ENCODE data around the gene UBE2Z. TPM values are rescaled to one million over a fixed set of nuclear protein-coding genes. Genes with fewer than 3 reads are reported as not detected.

The UBE2Z gene
- total and polyA plus RNA-seq, 2 of the 8 experiments (the other 6 are each of a cell fraction or from before 2014, with no cell fraction given) = 73.4 to 75.9 TPM

GRCh38 chr17:48905987-48906515, 2.2 kb upstream of the UBE2Z start:
- no peak overlapping the region for H2BK15ac ChIP-seq (ENCODE audit: low read length)
- H3K4me3 ChIP-seq (ENCODE audit: extremely low read depth in 1 of 4, insufficient read depth in 2 of 4, low read depth in 3 of 4, low read length in 4 of 4) = no peak overlapping the region
- peaks cover 0 to 14% (median 2%) of the 10 kb centered on the region in 4 experiments; a peak in 5 of 8 replicates for H3K36me3 ChIP-seq (ENCODE audit: control insufficient read depth in 2 of 4, insufficient read depth in 4 of 4, low read length in 3 of 4)
- peaks cover 9% of the 10 kb centered on the region; the same call in 1 of the 2 replicates for H3K79me1 ChIP-seq (ENCODE audit: low read depth, low read length)
- H2BK12ac ChIP-seq (ENCODE audit: low read depth, low read length) = no peak overlapping the region
- ChIA-PET CTCF (ENCODE audit: partially characterized antibody) (interaction anchor here (0.7 to 1.3 kb wide), 2 partner anchors 46 to 269 kb away, joined by 3 read pairs; no protein-coding TSS in a partner anchor), POLR2A (ENCODE audit: partially characterized antibody) (interaction anchor here (0.7 to 8.2 kb wide), 7 partner anchors 10 to 126 kb away, joined by 3 to 93 read pairs (median 4); partner anchors contain the start of gene ATP5MC1)
- no peak overlapping the region for H2BK120ac ChIP-seq (replicated peaks; ENCODE audit: low read depth, low read length)
- no peak overlapping the region for H4K8ac ChIP-seq (ENCODE audit: extremely low read depth, insufficient read depth, low read length)
- no peak overlapping the region for H4K91ac ChIP-seq (replicated peaks; ENCODE audit: insufficient read length, low read length)
- no peak overlapping the region for H2AFZ ChIP-seq (ENCODE audit: low read length)
- no peak overlapping the region for H3K27ac ChIP-seq (ENCODE audit: low read depth, low read length)
- H4K5ac ChIP-seq (ENCODE audit: insufficient read length, low read depth, low read length) = no peak overlapping the region
- no peak overlapping the region for H2BK20ac ChIP-seq (ENCODE audit: low read length)
- no peak overlapping the region for H3K4ac ChIP-seq (replicated peaks; ENCODE audit: insufficient read length, low read depth, low read length)
- 96% methylated on average over 9 of the region's 9 CpGs; no CpG with 5 or more reads in 1 of the 2 experiments for WGBS, 2 experiments (ENCODE audit: extremely low coverage in 1 of 2, insufficient coverage in 1 of 2, insufficient read length in 1 of 2, insufficient replicate concordance in 2 of 2, low coverage in 1 of 2, low lambda C conversion rate in 2 of 2, missing lambda C conversion rate in 1 of 2)
- H2AK5ac ChIP-seq (ENCODE audit: low read depth, low read length) = no peak overlapping the region
- no peak overlapping the region for H3K4me2 ChIP-seq (ENCODE audit: insufficient read depth in 1 of 2, low read depth in 2 of 2, low read length in 2 of 2)
- no peak overlapping the region for H3K56ac ChIP-seq (replicated peaks; ENCODE audit: insufficient read length, low read depth, low read length)
- H4K20me1 ChIP-seq (replicated peaks in 1 of 2; ENCODE audit: control insufficient read depth in 1 of 2, insufficient read depth in 2 of 2, low read length in 2 of 2) = peaks cover 7 to 14% of the 10 kb centered on the region in 2 experiments
- H3K23ac ChIP-seq (ENCODE audit: insufficient read length) = no peak overlapping the region
- no peak overlapping the region for H3K9ac ChIP-seq (replicated peaks in 1 of 4; ENCODE audit: extremely low read depth in 1 of 4, low read depth in 3 of 4, low read length in 3 of 4)
- no peak overlapping the region for H2BK5ac ChIP-seq (ENCODE audit: low read depth, low read length)
- FAIRE-seq (no peak), DNase-seq (ENCODE audit: low read depth in 1 of 2, low spot score in 2 of 2) (no peak)
- no peak overlapping the region for H3K14ac ChIP-seq (ENCODE audit: insufficient read length)
- H3K23me2 ChIP-seq (ENCODE audit: low read depth, low read length) = peaks cover 8% of the 10 kb centered on the region
- H3K9me3 ChIP-seq (ENCODE audit: insufficient read depth in 2 of 2, low read depth in 1 of 2, low read length in 1 of 2) = no peaks in the 10 kb centered on the region
- H3K4me1 ChIP-seq (replicated peaks in 1 of 4; ENCODE audit: control insufficient read depth in 3 of 4, insufficient read depth in 4 of 4, low read length in 3 of 4) = peaks cover 5 to 16% (median 6%) of the 10 kb centered on the region in 4 experiments
- no peak overlapping the region for H3K18ac ChIP-seq (ENCODE audit: extremely low read depth, low read length)
- H3K79me2 ChIP-seq (ENCODE audit: control insufficient read depth in 1 of 2, insufficient read depth in 2 of 2, low read length in 2 of 2) = peaks cover 18 to 20% of the 10 kb centered on the region in 2 experiments
- no peaks in the 10 kb centered on the region for H3K27me3 ChIP-seq (replicated peaks in 1 of 4; ENCODE audit: control insufficient read depth in 3 of 4, extremely low read depth in 1 of 4, insufficient read depth in 3 of 4, low read length in 3 of 4)
- TF ChIP-seq SRF (IDR thresholded peaks at IDR 0.05; ENCODE audit: low read depth, low read length) = no peak
- no peak for TF ChIP-seq EP300 (IDR thresholded peaks at IDR 0.05; ENCODE audit: borderline replicate concordance in 1 of 2, low read depth in 2 of 2, low read length in 2 of 2)
- TF ChIP-seq CTCF (IDR thresholded peaks at IDR 0.05; ENCODE audit: control extremely low read depth in 1 of 3, insufficient read depth in 1 of 3, low read depth in 1 of 3, low read length in 3 of 3) = no peak
- TF ChIP-seq SP2 (IDR thresholded peaks at IDR 0.05; ENCODE audit: low read length) = no peak
- TF ChIP-seq GABPA (IDR thresholded peaks at IDR 0.05; ENCODE audit: borderline replicate concordance, insufficient read depth, low read length) = no peak
- no peak for TF ChIP-seq NRF1 (IDR thresholded peaks at IDR 0.05; ENCODE audit: low read depth, low read length)
